ACC112 (cell line): ENCODE data around the gene FEM1C.

Experiments
- H2AFZ ChIP-seq: fragments of 200-600 bp; sonication (generic); one replicate; pipeline ENCODE4 v1.6.0; 2017; ENCODE audit warnings: antibody characterized with exemption, low read length; ENCODE audit not compliant: unreplicated experiment
- H3K27ac ChIP-seq: fragments of 200-600 bp; sonication (generic); 2 replicates; pipeline ENCODE4 v1.5.1; 2014; ENCODE audit warnings: low read depth, mild to moderate bottlenecking, antibody characterized with exemption, low read length, moderate library complexity
- H3K27me3 ChIP-seq: fragments of 200-600 bp; sonication (generic); 2 replicates; pipeline ENCODE4 v1.6.1; 2014; ENCODE audit warnings: mild to moderate bottlenecking, antibody characterized with exemption, low read length, moderate library complexity, mixed read lengths; ENCODE audit not compliant: insufficient read depth
- H3K36me3 ChIP-seq: fragments of 200-600 bp; sonication (generic); 2 replicates; pipeline ENCODE4 v1.6.1; 2016; ENCODE audit warnings: mild to moderate bottlenecking, antibody characterized with exemption, low read length, moderate library complexity, mixed read lengths; ENCODE audit not compliant: insufficient read depth
- H3K4me1 ChIP-seq: fragments of 200-600 bp; sonication (generic); one replicate; pipeline ENCODE4 v1.6.1; 2016; ENCODE audit warnings: low read length, mixed read lengths; ENCODE audit not compliant: insufficient read depth, unreplicated experiment, control insufficient read depth
- H3K4me3 ChIP-seq: fragments of 200-600 bp; sonication (generic); 2 replicates; pipeline ENCODE4 v1.5.1; 2014; ENCODE audit warnings: mild to moderate bottlenecking, low read depth, low read length
- H3K79me2 ChIP-seq: fragments of 200-600 bp; sonication (generic); one replicate; pipeline ENCODE4 v1.6.0; 2016; ENCODE audit warnings: low read length; ENCODE audit not compliant: control insufficient read depth, unreplicated experiment, insufficient read depth

The FEM1C gene

DNA sequence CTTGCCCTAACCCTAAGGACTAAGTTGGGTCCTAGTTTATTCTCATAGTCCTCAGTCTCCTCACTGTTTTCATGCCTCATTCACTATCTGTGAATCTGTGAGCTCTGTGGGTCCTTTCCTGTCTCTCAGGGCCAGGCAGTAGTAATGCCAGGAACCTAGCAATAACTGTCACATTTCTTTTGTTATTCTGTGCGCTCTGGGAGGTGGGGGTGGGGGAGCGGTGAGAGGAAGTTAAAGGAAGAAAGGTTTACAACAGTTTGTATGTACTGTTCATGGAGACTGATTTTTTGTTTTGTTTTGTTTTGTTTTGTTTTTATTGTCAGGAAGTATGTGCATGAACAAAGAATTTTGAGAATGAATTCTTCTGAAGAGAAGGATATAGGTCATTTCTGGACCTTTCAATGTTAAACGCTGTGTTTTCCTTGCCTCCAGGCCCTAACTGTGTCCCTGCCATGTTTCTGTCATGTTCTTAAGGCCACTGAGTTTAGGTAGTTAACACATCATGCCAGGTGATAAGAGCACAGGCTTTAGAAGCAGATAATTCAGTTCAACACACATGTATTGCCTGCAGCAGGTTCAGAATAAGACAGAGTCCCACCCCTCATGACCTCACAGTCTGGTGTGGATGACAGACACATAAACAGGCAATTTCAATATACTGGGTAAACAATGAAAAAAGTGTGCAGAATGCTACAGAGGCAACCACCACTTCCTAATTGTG is 13.3 kb upstream of the FEM1C start:
- Histone ChIP-seq H3K36me3 (no peaks in the 10 kb centered on the region), H2AFZ (peak overlapping the region; percentile 28), H3K27ac (peak overlapping the region; percentile 81), H3K79me2 (no peaks in the 10 kb centered on the region), H3K27me3 (no peaks in the 10 kb centered on the region), H3K4me1 (peaks cover 31% of the 10 kb centered on the region), H3K4me3 (no peak overlapping the region)

DNA sequence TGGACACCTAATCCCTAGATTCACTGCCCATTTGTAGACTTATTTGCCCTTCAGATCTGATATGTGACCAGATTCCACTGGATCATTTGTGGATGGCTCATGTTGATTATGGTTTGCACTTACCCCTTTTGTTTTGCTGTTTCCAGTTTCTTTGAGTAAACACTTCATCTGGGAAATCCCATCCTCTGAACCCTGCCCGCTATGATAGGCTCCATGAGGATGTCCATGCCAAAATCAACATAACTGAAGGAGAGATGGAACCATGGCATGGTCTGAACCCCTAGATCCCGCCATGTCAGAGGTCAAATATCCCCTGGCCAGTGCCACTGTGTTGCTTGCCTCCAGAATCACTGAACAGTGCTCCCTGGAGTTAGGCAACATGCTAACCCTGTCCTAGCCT is 11.7 kb upstream of the FEM1C start:
- H3K36me3 ChIP-seq: no peaks in the 10 kb centered on the region
- H3K79me2 ChIP-seq: no peaks in the 10 kb centered on the region
- no peak overlapping the region for H3K27ac ChIP-seq
- peaks cover 40% of the 10 kb centered on the region for H3K4me1 ChIP-seq
- no peaks in the 10 kb centered on the region for H3K27me3 ChIP-seq
- H3K4me3 ChIP-seq: no peak overlapping the region
- H2AFZ ChIP-seq: no peak overlapping the region

DNA sequence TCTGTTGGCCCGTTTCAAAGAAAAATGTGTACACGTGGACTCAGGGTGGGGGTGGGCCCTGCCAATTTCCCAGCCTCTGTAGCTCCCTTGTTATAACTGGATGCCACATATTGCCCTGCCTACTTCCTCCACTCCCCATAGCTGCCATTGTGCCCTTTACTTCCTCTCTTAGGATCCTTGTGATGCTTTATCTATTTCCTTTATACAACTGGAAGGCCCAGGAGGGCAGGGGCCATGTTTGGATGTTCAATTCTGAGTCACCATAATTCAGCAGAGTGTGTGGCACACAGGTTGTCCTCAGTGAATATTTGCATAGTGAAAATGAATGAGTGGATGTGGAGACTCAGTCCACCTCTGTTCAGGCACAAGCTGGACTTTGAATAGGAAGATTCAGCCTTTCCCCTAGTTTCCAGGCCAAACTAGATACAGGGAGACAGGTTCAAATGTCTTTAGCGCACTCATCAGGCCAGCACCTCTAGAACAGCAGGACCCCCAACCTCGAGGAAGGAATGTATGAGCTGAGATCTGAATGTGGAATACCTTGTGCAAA is 10.6 kb upstream of the FEM1C start:
- Histone ChIP-seq H3K36me3 (no peaks in the 10 kb centered on the region), H3K27me3 (no peaks in the 10 kb centered on the region), H3K4me1 (peaks cover 46% of the 10 kb centered on the region), H3K4me3 (no peak overlapping the region), H3K79me2 (no peaks in the 10 kb centered on the region), H3K27ac (no peak overlapping the region), H2AFZ (no peak overlapping the region)

DNA sequence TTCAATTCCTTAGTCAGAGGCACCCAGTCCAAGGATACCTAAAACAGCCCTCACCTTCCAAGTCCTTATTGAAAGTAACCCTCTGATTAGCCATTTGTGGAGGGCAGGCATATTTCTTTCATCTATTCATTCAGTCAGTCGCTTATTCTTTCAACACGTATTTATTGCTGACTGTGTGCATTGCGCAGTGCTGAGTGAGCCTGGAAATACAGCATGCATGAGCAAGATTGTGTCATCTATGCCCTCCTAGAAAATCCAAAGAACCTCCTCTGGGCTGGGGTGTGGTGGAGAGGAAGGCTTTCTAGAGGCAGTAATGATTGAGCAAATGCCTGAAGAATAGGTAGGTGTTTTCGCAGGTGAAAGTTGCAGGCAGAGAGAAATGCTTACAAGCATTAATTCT is 8.5 kb upstream of the FEM1C start:
- Histone ChIP-seq H2AFZ (no peak overlapping the region), H3K27me3 (no peaks in the 10 kb centered on the region), H3K36me3 (no peaks in the 10 kb centered on the region), H3K79me2 (no peaks in the 10 kb centered on the region), H3K27ac (no peak overlapping the region), H3K4me1 (peaks cover 26% of the 10 kb centered on the region), H3K4me3 (no peak overlapping the region)

DNA sequence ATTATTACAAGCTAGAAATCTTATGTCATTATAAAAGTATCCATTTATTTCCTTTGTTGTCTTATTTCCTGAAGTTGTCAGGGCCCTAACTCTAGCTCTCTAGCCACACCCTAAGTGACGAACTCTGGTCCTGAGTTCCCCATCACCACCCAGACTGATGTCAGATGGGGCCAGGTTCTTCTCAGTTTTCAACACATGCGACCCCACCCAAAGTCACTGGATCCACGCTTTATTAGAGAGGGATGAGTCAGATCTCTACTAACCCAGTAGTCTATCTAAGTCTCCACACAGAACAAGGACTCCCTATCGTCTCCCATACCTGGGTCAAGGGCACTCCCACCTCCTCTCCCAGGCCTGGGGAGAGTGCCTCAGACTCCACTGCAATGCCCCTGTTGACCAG is 6.8 kb upstream of the FEM1C start:
- Histone ChIP-seq H3K4me3 (no peak overlapping the region), H3K36me3 (no peaks in the 10 kb centered on the region), H2AFZ (no peak overlapping the region), H3K79me2 (no peaks in the 10 kb centered on the region), H3K4me1 (peaks cover 16% of the 10 kb centered on the region), H3K27ac (peak overlapping the region; percentile 15), H3K27me3 (no peaks in the 10 kb centered on the region)

DNA sequence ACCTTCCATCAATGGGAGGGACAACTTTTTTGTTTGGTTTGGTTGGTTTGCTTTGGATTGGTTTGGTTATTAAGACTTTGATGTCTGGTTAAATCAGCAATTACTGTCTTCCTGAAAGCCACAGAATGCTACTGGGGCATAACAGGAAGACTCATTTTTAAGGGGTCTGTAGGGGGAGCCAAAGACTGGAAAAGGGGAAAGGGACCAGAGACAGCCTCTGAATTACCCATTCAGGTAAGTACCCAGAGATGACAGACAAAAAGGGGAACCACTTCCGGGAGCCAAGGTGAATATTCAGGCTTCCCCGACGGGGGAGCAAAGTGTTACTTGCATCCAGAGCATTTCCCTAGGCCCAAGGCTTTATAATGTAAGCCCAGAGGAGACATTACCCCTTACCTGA is 4.6 kb upstream of the FEM1C start:
- Histone ChIP-seq H2AFZ (no peak overlapping the region), H3K4me1 (peaks cover 16% of the 10 kb centered on the region), H3K27me3 (no peaks in the 10 kb centered on the region), H3K4me3 (no peak overlapping the region), H3K36me3 (no peaks in the 10 kb centered on the region), H3K27ac (no peak overlapping the region), H3K79me2 (peaks cover 3% of the 10 kb centered on the region)

DNA sequence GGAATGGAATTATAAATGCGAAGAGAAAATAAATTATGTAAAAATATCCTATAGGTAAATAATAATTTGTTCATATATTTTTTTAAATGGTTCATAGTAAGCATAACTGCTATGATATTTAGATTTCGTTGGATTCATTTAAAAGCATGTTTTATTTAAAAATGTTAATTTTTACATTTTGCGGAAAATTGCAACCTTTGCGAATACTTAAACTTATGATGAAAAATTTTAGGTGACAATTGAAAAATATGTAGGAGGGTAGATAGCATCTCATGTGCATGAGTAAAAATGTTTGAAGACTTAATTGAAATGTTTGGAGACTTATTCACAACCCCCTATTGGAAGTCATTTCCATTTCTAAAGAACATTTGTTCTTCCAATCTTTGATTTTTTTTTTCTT is 4.1 kb upstream of the FEM1C start:
- H3K36me3 ChIP-seq: no peaks in the 10 kb centered on the region
- peaks cover 8% of the 10 kb centered on the region for H3K79me2 ChIP-seq
- H2AFZ ChIP-seq: no peak overlapping the region
- H3K4me1 ChIP-seq: peaks cover 16% of the 10 kb centered on the region
- no peaks in the 10 kb centered on the region for H3K27me3 ChIP-seq
- no peak overlapping the region for H3K27ac ChIP-seq
- no peak overlapping the region for H3K4me3 ChIP-seq

DNA sequence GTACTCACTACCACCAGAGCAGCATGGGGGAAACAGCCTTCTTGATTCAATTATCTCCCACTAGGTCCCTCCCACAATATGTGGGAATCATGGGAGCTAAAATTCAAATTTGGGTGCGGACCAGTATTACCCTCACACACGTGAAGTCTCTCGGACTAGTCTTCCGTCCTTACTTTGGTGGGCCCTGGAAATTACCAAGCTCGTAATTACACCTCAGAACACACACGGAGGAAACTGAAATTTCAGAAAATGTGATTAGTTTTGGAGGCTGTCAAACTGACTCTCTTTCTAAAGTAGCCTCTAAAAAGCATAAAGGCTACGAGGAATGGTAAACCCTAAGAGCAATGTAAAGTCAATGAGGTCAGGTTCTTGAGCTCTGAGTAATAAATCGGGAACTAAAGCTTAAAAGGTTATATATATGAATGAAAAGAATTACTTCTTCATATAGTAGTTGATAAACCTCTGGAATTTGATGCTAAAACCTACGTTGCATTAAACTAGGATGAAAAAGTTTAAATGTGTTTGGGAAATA is 842 bp upstream of the FEM1C start:
- H2AFZ ChIP-seq: peak overlapping the region; percentile 88
- peaks cover under 1% of the 10 kb centered on the region for H3K4me1 ChIP-seq
- H3K36me3 ChIP-seq: peaks cover 29% of the 10 kb centered on the region
- peak overlapping the region; percentile 66 for H3K27ac ChIP-seq
- no peaks in the 10 kb centered on the region for H3K27me3 ChIP-seq
- H3K4me3 ChIP-seq: 0 out of 2 replicates have a peak overlapping the region, but pooled peaks have one; percentile 62
- H3K79me2 ChIP-seq: peaks cover 41% of the 10 kb centered on the region

DNA sequence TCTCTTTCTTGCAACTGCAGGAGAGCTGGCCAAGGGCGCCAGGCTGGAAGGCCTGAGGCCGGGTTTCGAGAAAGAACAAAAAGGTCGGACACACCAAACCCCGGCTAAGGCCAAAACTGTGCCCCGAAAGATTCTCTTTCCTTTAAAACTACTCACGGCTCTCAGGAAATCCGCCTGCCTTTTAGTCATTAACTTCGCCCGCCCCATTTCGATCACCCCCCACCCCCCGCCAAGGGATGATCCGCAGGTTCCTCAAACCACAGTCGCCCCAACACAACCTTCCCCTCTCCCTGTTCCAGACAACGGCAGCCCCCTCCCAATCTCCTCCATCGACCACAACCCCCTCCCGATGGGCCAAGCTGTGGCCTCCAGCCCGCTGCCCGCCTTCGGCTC is 536 bp downstream of the FEM1C start:
- H3K27ac ChIP-seq: peak overlapping the region; percentile 82
- peak overlapping the region; percentile 90 for H3K4me3 ChIP-seq
- H3K4me1 ChIP-seq: peaks cover 14% of the 10 kb centered on the region
- H3K27me3 ChIP-seq: no peaks in the 10 kb centered on the region
- H3K36me3 ChIP-seq: peaks cover 43% of the 10 kb centered on the region
- peaks cover 55% of the 10 kb centered on the region for H3K79me2 ChIP-seq
- no peak overlapping the region for H2AFZ ChIP-seq

DNA sequence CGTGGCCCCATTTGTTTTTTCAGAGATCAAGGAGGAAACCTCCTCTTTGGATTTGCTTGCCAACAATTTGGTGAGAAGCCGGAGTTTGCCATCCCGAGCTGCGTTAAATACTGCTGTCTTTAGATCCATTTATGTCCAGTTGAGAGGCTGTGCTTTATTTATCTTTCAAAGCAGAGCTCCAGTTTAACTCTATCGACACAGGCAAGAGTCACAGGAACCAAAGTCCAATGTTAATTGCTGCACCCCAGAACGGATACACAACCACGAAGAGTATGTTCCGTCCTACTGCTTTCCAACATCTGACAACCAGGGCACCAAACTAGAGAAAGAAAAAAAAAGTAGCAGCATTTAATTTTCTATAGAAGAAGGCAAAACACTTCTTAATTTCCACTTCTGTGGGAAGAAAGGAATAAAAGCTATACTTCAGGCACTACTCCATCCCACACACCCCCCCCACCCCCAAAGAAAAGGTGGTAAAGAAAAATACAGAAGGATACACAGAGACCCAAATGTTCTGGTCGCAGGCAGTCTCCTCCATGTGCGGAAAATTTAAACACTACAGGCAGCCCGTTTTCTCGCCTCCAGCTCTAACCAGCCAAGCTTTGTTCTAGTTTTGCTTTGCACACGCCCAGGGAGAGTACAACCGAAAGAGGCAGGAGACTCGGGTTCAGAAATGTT is 1.1 kb downstream of the FEM1C start:
- peaks cover 60% of the 10 kb centered on the region for H3K79me2 ChIP-seq
- peaks cover 48% of the 10 kb centered on the region for H3K36me3 ChIP-seq
- H2AFZ ChIP-seq: no peak overlapping the region
- no peaks in the 10 kb centered on the region for H3K27me3 ChIP-seq
- peaks cover 19% of the 10 kb centered on the region for H3K4me1 ChIP-seq
- H3K4me3 ChIP-seq: peak overlapping the region; percentile 90
- H3K27ac ChIP-seq: peak overlapping the region; percentile 82
